GM10266 (cell line): ENCODE results near the gene PDGFD.

ENCODE experiments used
- DNase-seq: peaks from one replicate; pipeline ENCODE4 v3.0.0; 2012; ENCODE audit errors: extremely low spot score
- TF ChIP-seq, protein P1 (sequence below): IDR thresholded peaks from 2 replicates; pipeline ENCODE4 v1.5.1; 2012; ENCODE audit warnings: mild to moderate bottlenecking, low read depth; ENCODE audit not compliant: control insufficient read depth, insufficient read depth; ENCODE audit errors: missing control alignments

Gene PDGFD

DNA sequence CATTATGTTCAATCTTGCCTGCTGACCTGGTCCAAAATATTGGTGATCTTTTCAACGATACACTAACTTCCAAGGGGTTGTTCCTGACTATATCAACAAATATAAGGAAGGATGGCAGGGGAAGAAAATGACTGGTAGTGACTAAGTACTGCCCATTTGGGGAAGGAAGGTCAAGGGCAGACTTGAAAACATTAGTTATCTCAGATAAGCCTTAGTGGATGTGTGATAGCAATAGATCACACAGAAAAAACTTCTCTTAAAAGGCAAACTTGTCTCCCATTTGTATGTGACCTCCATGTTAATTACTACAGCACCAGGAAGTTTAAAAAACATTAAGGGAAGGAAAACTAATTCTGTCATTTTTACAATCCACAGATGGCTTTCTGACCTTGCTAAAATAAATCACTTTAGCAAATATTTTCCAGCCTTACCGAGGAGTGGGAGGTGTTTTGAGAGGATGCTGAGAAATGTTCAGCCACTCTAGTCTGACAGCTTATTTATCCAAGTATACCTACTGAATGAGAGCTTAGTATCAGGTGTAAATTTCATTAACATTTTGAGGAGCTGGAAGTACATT is 215.7 kb downstream of the PDGFD start:
- TF ChIP-seq, protein P1, sequence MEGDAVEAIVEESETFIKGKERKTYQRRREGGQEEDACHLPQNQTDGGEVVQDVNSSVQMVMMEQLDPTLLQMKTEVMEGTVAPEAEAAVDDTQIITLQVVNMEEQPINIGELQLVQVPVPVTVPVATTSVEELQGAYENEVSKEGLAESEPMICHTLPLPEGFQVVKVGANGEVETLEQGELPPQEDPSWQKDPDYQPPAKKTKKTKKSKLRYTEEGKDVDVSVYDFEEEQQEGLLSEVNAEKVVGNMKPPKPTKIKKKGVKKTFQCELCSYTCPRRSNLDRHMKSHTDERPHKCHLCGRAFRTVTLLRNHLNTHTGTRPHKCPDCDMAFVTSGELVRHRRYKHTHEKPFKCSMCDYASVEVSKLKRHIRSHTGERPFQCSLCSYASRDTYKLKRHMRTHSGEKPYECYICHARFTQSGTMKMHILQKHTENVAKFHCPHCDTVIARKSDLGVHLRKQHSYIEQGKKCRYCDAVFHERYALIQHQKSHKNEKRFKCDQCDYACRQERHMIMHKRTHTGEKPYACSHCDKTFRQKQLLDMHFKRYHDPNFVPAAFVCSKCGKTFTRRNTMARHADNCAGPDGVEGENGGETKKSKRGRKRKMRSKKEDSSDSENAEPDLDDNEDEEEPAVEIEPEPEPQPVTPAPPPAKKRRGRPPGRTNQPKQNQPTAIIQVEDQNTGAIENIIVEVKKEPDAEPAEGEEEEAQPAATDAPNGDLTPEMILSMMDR = no peak

DNA sequence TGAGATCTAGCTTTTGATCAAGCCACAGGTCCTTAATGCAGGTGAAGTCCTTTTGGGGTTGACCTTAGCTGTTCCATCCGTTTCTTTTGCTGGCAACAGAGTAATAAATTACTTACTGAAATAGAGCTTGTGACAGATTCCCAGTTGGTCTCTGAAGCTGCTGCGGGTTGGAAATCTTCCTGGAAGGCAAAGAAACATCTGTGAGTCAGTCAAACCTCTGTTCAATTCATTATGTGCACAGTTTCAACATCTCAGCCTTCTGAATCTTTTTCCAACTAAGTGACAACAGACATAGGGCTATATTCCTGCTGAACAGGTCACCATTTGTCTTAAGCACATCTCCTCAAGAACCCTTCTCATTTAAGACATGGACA is 216.4 kb downstream of the PDGFD start:
- no peak for DNase-seq
- TF ChIP-seq, protein P1 = no peak

More for the DNA sequence above, 215.7 kb downstream of the PDGFD start:
- DNase-seq = no peak

DNA sequence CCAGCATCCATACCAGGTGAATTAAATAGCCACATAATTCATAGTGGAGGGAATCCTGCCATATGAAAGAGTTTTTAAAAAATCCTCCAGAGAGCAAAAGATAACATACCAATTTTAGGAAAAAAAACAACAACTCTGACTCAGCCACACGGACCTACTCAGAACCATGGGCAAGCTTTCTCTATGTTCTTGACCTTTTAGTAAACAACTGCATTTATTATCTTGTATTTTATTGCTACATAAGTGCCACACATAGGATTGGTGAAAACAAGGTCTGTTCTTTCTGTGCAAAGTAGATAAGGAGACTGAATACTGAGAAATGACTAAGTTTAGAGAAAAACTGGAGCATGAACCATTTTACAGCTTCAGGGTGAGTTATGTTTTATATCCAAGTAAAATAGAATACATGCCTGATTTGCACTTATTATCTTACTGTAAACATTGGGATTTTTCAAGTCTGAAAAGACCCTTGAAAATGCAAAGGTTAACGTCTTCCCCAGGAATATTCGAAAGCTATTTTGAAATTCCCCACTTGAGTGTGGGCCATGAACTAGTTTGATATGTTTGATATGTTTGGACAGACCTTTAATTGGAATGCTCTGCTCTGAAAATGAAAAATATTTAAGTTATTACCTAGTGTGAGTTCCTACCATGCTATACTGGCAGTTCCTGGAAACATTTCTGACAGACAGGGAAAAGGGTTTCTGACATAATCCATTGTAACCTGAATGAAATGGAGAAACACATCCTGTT is 217.0 kb downstream of the PDGFD start:
- DNase-seq = no peak
- TF ChIP-seq, protein P1 = no peak

DNA sequence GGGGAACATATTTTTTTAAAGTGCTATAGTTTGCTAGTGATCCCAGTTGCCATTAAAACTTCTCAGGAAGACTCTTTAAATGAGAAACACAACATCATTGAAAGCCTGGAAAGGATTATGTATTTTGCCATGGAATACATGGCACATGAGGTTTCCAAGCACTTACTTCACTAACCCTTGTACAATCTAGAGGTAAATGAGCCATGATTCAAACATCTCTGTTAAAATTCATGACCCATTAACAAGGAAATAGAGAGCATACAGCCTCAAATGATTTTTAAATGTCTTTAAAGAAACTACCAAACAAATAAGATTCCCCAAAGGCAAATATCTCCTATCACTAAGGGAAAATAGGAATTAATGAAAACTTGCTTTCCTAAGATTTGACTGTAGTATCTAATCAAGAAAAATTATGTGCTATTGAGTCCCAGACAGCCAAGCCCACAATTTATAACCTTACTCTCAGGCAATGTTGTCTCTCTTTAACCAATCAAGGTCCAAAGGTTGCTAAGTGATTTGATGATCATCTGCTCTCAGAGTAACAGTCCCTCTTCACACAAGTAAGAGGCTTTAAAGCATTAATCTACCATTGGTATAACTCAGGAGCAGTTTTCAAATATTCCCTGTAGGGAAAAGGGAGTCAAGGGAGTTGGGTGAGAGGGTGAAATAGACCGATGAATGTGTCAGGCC is 219.6 kb downstream of the PDGFD start:
- TF ChIP-seq, protein P1 = no peak
- DNase-seq = no peak

DNA sequence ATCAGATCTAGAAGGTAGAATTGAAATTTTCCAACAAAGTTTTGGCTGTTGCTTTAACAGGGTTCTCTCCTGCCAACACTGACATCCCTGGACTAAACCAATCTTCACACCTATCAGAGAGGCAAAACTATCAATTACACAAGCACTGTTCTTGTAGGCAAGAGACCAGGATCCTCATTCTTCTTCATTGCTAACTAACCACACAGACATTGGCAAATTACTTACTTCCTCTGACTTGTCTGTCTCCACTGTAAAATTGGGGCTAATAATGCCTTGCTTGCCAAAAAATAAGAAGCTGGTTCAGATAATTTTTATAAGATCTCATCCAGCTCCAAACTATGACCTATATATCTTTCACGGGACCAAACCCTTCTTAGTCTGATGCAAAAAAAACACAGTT is 221.3 kb downstream of the PDGFD start:
- DNase-seq = no peak
- TF ChIP-seq, protein P1 = no peak

DNA sequence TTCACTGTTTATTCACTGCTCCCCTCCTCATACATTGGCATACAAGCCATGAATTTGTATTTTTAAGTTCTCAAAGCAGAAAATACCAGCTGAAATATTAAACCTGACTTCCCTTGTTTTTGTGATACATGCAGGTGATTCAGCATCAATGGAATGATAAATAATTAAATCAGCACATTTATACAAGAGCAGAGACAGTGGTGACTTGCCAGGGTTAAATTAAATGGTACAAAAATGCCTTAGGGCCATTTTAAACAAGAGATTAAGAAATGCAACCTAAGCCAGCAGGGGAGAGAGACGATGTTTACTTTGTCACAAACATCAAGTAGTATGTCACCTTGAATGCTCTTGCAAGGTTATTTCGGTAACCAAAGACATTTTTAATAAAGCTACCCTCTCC is 223.4 kb downstream of the PDGFD start:
- TF ChIP-seq, protein P1 = no peak
- DNase-seq = no peak

DNA sequence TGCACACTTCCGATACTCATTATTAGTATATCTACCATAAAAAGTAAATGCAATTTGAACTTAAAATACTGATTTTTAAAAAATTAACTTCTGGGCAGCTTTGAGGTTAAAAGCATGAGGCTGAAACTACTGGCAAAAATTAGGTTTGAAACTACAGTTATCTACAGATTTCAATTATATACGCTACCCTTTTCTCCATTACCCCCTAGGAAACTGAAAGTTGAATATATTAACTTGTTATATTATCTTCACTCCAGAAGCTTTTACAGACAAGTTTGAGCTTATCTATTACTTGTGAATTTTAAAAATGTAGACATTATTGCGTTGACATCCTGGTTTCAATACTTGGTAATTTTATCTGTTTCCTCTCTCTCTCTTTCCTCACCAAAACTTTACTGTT is 224.3 kb downstream of the PDGFD start:
- no peak for DNase-seq
- TF ChIP-seq, protein P1 = no peak
